ENCODE measurements around the gene AICDA.
"Not testable (repeated sequence)": the region's sequence is repeated elsewhere in the genome, so short reads cannot be mapped to it uniquely, and the experiment has no call there.

Gene AICDA

GRCh38 chr12:8609061-8609570 lies 3.5 kb downstream of the AICDA start:
- DNase-seq (ENCODE audit: low read depth) = peak; percentile 35

- no peak for DNase-seq (ENCODE audit: low read depth)
Measured at GRCh38 chr12:8606890-8607289, 5.8 kb downstream of the AICDA start.

- DNase-seq (ENCODE audit: low read depth) = no peak
Measured at GRCh38 chr12:8605057-8605456, 7.6 kb downstream of the AICDA start.

- DNase-seq (ENCODE audit: low read depth) = no peak
Measured at GRCh38 chr12:8603856-8604255, 8.8 kb downstream of the AICDA start.

GRCh38 chr12:8603286-8603685 lies 9.4 kb downstream of the AICDA start:
- no peak for DNase-seq (ENCODE audit: low read depth)

GRCh38 chr12:8596561-8596960 lies 16.1 kb downstream of the AICDA start:
- DNase-seq (ENCODE audit: low read depth) = no peak

- no peak for DNase-seq (ENCODE audit: low read depth)
Measured at GRCh38 chr12:8594072-8594471, 18.6 kb downstream of the AICDA start.

GRCh38 chr12:8593246-8593645 lies 19.4 kb downstream of the AICDA start:
- no peak for DNase-seq (ENCODE audit: low read depth)

- DNase-seq (ENCODE audit: low read depth) = no peak
Measured at GRCh38 chr12:8590842-8591545, 21.7 kb downstream of the AICDA start.

GRCh38 chr12:8589679-8590078 lies 23.0 kb downstream of the AICDA start:
- DNase-seq (ENCODE audit: low read depth) = no peak

GRCh38 chr12:8584478-8584877 lies 28.2 kb downstream of the AICDA start:
- DNase-seq (ENCODE audit: low read depth) = not testable (repeated sequence)

GRCh38 chr12:8584004-8584403 lies 28.7 kb downstream of the AICDA start:
- peak; percentile 9 for DNase-seq (ENCODE audit: low read depth)

- DNase-seq (ENCODE audit: low read depth) = no peak
Measured at GRCh38 chr12:8581098-8581784, 31.4 kb downstream of the AICDA start.

GRCh38 chr12:8577879-8578278 lies 34.8 kb downstream of the AICDA start:
- DNase-seq (ENCODE audit: low read depth) = no peak

- no peak for DNase-seq (ENCODE audit: low read depth)
Measured at GRCh38 chr12:8572507-8572906, 40.2 kb downstream of the AICDA start.

- DNase-seq (ENCODE audit: low read depth) = no peak
Measured at GRCh38 chr12:8566525-8566924, 46.1 kb downstream of the AICDA start.

GRCh38 chr12:8566052-8566451 lies 46.6 kb downstream of the AICDA start:
- DNase-seq (ENCODE audit: low read depth) = not testable (repeated sequence)

- no peak for DNase-seq (ENCODE audit: low read depth)
Measured at GRCh38 chr12:8564656-8565055, 48.0 kb downstream of the AICDA start.

- no peak for DNase-seq (ENCODE audit: low read depth)
Measured at GRCh38 chr12:8563356-8563755, 49.3 kb downstream of the AICDA start.

- DNase-seq (ENCODE audit: low read depth) = no peak
Measured at GRCh38 chr12:8562310-8562709, 50.3 kb downstream of the AICDA start.

- DNase-seq (ENCODE audit: low read depth) = no peak
Measured at GRCh38 chr12:8561011-8561410, 51.6 kb downstream of the AICDA start.

- no peak for DNase-seq (ENCODE audit: low read depth)
Measured at GRCh38 chr12:8559676-8560075, 53.0 kb downstream of the AICDA start.

GRCh38 chr12:8556531-8557097 lies 56.0 kb downstream of the AICDA start:
- DNase-seq (ENCODE audit: low read depth) = no peak

Measured in stromal cell of bone marrow (primary cell).